ENCODE results near the gene ZNF845. TPM values are rescaled to one million over a fixed set of nuclear protein-coding genes. Genes with fewer than 3 reads are reported as not detected.
"Not testable (repeated sequence)": the region's sequence is repeated elsewhere in the genome, so short reads cannot be mapped to it uniquely, and the experiment has no call there.

Gene ZNF845
- total RNA-seq, 1 donor from 2014 or later = 8.6 TPM

DNA sequence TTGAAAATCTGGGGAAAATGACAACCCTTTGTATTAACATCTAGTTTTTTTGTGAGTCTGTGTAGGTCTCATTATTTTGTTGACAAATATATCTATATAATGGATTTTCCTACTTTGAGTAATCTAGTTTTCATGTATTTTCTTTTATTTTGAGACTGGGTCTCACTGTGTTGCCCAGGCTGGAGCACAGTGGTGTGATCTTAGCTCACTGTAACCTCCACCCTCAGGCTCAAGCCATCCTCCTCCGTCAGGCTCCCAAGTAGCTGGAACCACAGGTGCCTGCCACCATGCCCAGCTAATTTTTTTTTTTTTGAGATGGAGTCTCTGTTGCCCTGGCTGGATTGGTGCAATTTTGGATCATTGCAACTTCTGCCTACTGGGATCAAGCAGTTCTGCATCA, 41.2 kb downstream of the ZNF845 start:
- DNase-seq (ENCODE audit: low read depth) = no peak

GRCh38 chr19:53381376-53381775, 47.8 kb downstream of the ZNF845 start:
- no peak for DNase-seq (ENCODE audit: low read depth)

GRCh38 chr19:53388168-53388567, 54.6 kb downstream of the ZNF845 start:
- DNase-seq (ENCODE audit: low read depth) = peak; percentile 35

DNA sequence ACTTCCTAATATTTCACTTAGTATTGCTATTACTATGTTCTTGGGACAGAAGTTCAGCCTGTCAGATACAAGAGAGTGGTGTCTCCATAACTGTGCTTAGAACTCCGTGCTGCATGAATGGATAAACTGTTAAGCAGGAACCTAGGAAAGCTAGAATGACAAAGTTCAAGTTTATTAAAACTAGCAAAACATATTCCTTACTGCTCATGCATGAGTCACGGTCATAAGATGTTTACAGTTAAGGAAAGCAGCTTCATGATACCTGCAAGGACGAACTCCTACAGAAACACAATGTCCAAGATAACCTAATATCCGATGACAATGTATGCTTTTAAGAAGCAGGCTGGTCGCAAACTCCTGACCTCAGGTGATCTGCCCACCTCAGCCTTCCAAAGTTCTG, 55.4 kb downstream of the ZNF845 start:
- DNase-seq (ENCODE audit: low read depth) = peak; percentile 3

DNA sequence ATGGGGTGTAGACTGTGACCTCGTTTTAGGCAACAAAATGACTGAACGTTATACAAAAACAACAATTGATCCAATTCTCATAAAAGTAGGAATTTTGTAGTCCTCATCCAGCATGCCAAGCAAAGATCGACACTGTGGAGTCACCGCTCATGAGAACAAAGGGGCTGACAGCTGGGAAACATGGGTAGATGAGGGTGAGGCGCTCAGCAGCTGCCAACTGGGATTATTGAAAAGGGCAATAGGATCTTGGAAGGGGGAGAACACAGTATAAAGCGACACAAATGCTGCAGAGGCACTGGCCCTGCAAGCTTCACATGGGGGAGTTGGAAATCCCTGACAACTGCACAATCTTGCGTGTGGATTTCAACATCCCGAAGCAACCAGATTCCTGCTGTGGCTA, 56.0 kb downstream of the ZNF845 start:
- DNase-seq (ENCODE audit: low read depth) = peak; percentile 40

DNA sequence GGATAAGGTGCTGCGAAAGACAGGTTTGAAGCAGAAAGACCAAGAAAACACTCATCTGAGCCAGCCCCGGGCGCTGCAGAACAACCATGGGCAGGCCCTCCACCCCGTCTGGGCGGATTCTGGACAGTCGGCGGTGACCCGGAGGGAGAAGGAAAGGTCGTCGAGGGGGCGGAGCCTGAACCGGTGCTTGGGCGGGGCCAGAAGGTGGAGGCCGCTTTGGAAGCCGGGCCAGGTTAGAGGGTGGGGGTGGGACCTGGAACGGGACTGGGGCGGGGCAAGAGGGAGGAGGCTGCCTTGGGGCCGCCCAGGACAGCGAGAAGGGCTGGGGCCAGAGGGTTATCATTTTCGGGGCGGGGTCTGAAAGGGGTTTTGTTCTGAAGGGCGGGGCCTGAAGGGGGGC, 56.4 kb downstream of the ZNF845 start:
- no peak for DNase-seq (ENCODE audit: low read depth)

GRCh38 chr19:53394522-53394973, 61.0 kb downstream of the ZNF845 start:
- peak; percentile 72 for DNase-seq (ENCODE audit: low read depth)

DNA sequence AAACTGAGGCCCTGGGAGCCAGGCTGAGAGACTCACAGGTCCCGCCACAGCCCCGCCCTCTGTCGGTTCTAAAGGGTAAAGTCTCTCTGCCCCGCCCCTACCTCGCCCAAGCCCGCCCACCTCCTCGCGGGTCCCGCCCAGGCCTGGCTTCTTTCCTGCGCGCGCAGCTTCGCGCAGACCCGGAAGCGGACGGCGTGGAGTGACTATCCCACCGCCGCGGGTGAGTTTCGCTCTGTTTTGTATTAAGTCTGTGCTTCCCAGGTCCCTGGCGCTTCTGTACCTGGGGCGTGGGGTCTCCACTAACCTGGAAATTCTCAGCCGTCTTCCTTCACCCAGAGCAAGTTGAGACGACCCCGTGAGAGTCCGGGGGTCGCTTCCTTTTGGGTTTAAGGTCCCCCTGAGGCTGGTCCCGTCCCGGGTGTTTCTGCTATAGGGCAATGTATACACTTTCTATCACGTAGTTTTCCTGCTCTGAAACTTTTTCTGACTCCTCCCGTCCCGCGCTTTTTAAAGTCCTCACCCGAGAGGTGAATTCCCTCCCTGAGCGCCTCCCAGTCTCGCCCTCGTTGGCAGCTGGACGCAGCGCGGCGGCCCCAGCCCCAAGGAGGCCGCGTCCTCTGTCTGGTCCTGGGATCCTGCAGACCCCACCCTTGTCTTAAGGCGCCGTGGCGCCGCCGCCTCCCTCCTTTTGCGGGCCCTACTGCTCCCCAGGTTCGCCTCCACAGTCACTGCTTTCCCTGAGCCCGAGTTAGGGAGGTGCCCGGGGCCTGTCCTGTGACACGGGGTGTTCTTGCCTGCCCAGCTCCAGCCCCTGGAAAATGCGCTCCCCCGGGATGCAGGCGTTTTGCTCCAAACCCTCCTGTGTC, 61.7 kb downstream of the ZNF845 start, which contains the start of gene ZNF765:
Gene ZNF765, plus strand, starts transcription at position 176 of the 866 bp plus-strand sequence. CDS start 2,867 bp downstream, outside the sequence.
- peak; percentile 93 for DNase-seq (ENCODE audit: low read depth)

DNA sequence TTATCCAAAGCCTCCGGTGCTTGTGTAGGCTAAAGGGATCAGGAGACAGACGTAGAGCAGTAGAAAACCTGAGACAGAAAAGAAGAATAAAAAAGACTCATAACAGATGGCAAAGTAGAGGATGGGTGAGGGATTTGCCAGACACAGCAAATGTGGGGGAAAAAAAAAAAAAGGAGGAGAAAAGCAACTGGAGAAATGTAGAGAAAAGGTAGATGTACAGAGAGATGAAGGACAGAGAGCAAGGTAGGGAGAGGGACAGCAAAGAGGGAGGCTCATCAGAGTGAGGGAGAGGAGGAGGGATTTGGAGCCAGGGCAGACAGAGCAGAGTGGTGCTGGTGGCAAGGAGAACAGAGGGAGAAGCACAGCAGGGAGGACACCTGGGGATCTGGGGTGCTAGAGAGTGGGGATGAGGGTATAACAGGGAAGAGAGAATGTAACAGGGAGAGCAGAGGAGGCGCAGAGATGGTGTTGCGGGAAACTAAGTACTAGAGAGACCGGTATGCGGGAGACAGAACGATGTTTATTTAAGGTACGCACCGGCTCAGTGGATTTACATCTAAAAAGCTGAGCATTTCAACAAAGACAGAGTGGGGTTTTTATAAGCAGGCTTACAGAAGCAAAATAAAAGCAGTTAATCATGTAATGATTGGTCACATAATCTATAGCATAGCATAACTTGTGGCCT, 62.4 kb downstream of the ZNF845 start:
- peak; percentile 8 for DNase-seq (ENCODE audit: low read depth)

- no peak for DNase-seq (ENCODE audit: low read depth)
Observed at GRCh38 chr19:53396525-53396868, 62.9 kb downstream of the ZNF845 start.

- DNase-seq (ENCODE audit: low read depth) = not testable (repeated sequence)
Observed at GRCh38 chr19:53397918-53398317, 64.4 kb downstream of the ZNF845 start.

Other genes starting within 250 kb of the ZNF845 start
- gene ZNF160, start 230.3 kb upstream of the ZNF845 start, total RNA-seq = 22.1 and 35.0 TPM in 2 replicates
- 3.7 and 6.9 TPM in 2 replicates for gene ZNF415, start 200.8 kb upstream of the ZNF845 start, total RNA-seq
- 2.5 and 5.4 TPM in 2 replicates for gene ZNF347, start 174.7 kb upstream of the ZNF845 start, total RNA-seq
- gene ZNF665, start 140.4 kb upstream of the ZNF845 start, total RNA-seq = not detected in 2 replicates
- gene ZNF677, start 78.9 kb upstream of the ZNF845 start, total RNA-seq = 5.8 and 10.6 TPM in 2 replicates
- not detected in 2 replicates for gene VN1R2, start 75.5 kb upstream of the ZNF845 start, total RNA-seq
- not detected in 2 replicates for gene VN1R4, start 66.0 kb upstream of the ZNF845 start, total RNA-seq
- gene ZNF525, start 32.0 kb downstream of the ZNF845 start, total RNA-seq = 3.4 and 5.2 TPM in 2 replicates
- gene ZNF765, start 61.4 kb downstream of the ZNF845 start, total RNA-seq = 8.9 and 15.6 TPM in 2 replicates
- gene ZNF761, start 98.2 kb downstream of the ZNF845 start, total RNA-seq = 8.4 and 8.9 TPM in 2 replicates
- 3.3 and 4.6 TPM in 2 replicates for gene ZNF813, start 134.0 kb downstream of the ZNF845 start, total RNA-seq
- 18.8 and 21.1 TPM in 2 replicates for gene ZNF331, start 204.4 kb downstream of the ZNF845 start, total RNA-seq

All from myocyte (in vitro differentiated cells).